ENCODE results near the gene SRSF7. TPM values are rescaled to one million over a fixed set of nuclear protein-coding genes. Genes with fewer than 3 reads are reported as not detected.
"Not testable (repeated sequence)": the region's sequence is repeated elsewhere in the genome, so short reads cannot be mapped to it uniquely, and the experiment has no call there.

The SRSF7 gene
- total RNA-seq, 1 donor: 126 TPM

DNA sequence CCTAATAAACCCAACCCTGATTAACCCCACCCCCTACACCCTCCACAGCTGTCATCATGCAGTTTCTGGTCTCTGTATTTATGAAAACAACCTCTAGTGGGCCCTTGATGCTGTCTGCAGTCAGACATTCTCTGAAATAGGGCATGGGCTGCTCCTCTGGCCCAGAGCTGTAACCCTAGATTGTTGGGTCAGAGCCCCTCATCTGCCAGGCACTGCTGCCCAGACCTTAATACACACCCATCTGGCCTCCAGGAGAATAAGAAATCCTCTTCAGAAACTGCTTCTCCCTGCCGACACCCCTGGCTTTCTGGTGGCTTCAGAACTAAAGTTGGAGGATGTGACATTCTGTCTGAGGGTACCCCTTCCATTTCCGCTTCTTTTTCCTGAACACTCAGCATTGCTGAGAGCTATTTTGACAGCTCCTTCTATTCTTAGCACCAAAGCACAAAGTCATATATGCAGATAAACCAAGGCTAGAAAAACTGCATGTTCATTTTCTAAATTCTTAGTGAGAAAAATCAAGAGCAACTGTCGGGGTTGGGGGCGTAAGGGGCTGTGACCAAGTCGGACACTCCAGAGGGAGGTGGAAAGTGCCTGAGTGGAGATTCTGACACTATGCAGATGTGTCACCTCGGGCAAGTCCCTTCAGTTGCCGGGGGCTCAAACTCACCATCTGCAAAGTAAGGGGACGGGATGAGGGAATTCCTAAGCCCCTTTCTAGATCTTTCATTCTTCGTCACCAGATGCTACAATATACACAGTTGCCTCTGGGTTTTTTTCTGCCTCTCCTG lies 28.7 kb downstream of the SRSF7 start:
- H3K4me3 ChIP-seq (ENCODE audit: low read depth, low read length): no peak overlapping the region
- TF ChIP-seq, protein P1, sequence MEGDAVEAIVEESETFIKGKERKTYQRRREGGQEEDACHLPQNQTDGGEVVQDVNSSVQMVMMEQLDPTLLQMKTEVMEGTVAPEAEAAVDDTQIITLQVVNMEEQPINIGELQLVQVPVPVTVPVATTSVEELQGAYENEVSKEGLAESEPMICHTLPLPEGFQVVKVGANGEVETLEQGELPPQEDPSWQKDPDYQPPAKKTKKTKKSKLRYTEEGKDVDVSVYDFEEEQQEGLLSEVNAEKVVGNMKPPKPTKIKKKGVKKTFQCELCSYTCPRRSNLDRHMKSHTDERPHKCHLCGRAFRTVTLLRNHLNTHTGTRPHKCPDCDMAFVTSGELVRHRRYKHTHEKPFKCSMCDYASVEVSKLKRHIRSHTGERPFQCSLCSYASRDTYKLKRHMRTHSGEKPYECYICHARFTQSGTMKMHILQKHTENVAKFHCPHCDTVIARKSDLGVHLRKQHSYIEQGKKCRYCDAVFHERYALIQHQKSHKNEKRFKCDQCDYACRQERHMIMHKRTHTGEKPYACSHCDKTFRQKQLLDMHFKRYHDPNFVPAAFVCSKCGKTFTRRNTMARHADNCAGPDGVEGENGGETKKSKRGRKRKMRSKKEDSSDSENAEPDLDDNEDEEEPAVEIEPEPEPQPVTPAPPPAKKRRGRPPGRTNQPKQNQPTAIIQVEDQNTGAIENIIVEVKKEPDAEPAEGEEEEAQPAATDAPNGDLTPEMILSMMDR (IDR thresholded peaks at IDR 0.05; ENCODE audit: insufficient read depth, low read length): no peak
- DNase-seq (ENCODE audit: low read depth): no peak

DNA sequence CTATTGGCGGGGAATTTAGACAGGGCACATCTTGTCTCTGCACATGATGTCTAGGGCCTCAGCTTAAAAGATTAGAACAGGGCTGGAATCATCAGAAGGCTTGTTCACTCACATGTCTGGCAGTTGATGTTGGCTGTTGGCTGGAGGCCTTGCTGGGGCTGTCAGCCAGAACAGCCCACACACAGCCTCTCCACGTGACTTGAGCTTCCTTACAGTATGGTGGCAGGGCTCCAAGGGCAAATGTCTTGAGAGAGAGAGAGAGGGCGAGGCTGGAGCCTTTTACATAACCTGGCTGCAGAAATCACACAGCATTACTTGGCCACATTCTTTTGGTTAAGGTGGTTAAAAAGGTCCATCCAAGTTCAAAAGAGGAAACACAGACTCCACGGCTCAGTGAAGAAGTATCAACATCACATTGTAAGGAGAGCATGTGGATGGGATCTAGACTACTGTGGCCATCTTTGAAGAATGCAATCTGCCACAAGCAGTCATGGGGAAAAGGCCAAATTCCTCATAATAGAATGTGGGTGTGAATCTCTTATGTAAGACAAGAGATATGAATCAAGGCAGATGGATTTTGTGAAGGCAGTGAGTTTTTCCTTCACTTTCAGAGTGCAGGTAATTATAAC lies 30.4 kb downstream of the SRSF7 start:
- DNase-seq (ENCODE audit: low read depth): peak; percentile 99
- no peak overlapping the region for H3K4me3 ChIP-seq (ENCODE audit: low read depth, low read length)
- TF ChIP-seq, protein P1 (IDR thresholded peaks at IDR 0.05; ENCODE audit: insufficient read depth, low read length): no peak

DNA sequence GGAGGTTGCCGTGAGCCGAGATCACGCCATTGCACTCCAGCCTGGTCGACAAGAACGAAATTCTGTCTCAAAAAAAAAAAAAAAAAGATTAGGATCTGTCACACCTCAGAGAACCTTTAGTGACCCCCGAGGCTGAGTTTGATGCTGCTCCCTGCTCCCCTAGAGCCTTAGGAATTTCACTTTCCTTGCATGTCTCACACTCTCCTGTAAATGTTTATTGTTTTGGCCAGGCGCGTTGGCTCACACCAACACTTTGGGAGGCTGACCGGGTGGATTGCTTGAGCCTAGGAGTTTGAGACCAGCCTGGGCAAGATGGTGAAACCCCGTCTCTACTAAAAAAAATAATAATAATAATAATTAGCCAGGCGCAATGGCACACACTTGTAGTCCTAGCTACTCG lies 31.5 kb downstream of the SRSF7 start:
- TF ChIP-seq, protein P1 (IDR thresholded peaks at IDR 0.05; ENCODE audit: insufficient read depth, low read length): no peak
- no peak overlapping the region for H3K4me3 ChIP-seq (ENCODE audit: low read depth, low read length)
- no peak for DNase-seq (ENCODE audit: low read depth)

DNA sequence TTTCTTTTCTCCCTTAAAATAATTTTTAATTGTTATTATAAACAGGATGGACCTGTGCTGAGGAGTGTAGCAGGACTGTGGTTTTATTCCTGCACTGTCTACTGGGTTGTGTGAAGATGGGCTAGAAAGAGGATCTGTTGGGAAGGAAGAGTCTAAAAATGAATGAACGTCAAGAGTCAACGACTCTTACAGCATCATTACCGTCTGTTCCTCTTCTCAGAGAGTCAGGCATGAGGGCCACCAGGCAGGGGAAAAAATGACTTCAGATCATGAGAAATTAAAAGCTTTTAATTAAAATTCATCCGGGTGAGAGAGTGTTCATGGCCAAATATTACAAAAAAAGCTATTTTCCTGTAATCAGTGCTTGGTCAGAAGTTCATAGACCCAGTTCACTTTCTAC lies 32.6 kb downstream of the SRSF7 start:
- DNase-seq (ENCODE audit: low read depth): no peak
- H3K4me3 ChIP-seq (ENCODE audit: low read depth, low read length): no peak overlapping the region
- TF ChIP-seq, protein P1 (IDR thresholded peaks at IDR 0.05; ENCODE audit: insufficient read depth, low read length): no peak

DNA sequence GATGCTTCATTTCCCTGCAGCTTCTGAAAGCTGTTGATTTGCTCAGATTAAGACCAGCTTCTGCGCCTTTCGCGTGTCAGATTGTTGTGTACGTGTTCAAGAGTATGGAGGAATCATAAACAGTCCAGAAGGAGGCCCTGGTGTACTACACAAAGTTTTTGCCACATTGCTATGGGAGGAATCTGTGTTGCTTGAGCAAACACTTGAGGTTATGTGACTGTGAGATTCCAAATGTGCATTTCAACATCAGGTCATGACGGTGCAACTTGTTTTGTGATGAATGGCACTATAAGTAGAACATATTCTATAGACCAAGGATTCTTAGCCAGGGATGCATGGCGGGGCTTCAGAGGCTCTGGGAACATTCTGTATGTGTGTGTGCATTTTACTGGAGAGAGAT lies 35.0 kb downstream of the SRSF7 start:
- TF ChIP-seq, protein P1 (IDR thresholded peaks at IDR 0.05; ENCODE audit: insufficient read depth, low read length): no peak
- H3K4me3 ChIP-seq (ENCODE audit: low read depth, low read length): no peak overlapping the region
- peak; percentile 68 for DNase-seq (ENCODE audit: low read depth)

DNA sequence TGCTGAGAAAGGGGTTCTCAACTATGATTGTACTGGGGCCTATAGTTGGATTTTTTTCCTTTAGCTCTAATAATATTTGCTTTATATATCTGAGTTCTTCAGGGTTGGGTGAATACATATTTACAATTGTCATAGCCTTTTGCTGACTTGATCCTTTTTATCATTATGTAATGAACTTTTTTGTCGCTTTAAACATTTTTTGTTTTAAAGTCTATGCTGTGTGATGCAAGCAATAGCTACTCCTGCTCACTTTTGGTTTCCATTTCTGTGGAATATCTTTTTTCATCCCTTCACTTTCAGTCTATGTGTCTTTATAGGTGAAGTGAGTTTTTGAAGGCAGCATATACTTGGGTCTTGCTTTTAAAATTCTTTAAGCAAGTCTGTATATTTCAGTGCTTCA lies 36.2 kb downstream of the SRSF7 start:
- DNase-seq (ENCODE audit: low read depth); H3K4me3 ChIP-seq (ENCODE audit: low read depth, low read length): not testable (repeated sequence)

DNA sequence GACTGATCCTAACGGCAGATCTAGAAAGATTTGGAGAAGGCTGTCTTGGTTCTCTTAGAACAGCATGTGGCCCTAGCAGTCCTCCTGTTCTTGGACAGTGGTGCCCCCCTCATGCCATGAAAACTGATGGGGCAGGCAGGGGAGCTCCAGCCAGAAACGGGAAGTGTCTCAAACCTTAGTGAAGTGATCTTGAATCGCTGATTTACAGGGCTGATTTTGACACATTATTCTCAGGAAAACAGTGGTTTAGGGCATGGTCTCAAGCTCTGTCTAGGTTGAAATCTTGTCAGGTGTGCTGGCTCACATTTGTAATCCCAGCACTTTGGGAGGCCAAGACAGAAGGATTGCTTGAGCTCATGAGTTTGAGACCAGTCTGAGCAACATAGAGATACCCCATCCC lies 37.8 kb downstream of the SRSF7 start:
- TF ChIP-seq, protein P1 (IDR thresholded peaks at IDR 0.05; ENCODE audit: insufficient read depth, low read length): no peak
- no peak for DNase-seq (ENCODE audit: low read depth)
- no peak overlapping the region for H3K4me3 ChIP-seq (ENCODE audit: low read depth, low read length)
